ENCODE data around the gene KCNMA1. TPM values are rescaled to one million over a fixed set of nuclear protein-coding genes. Genes with fewer than 3 reads are reported as not detected.

The KCNMA1 gene
- total and polyA plus RNA-seq, 8 donors: 0.92 to 155 (median 54.3) TPM

GRCh38 chr10:77441353-77442166 is 196.0 kb downstream of the KCNMA1 start:
- intact Hi-C loops (cut with DNase I; ENCODE audit: low total_unique reads): no loop called here
- H3K9me3 ChIP-seq: no peaks in the 10 kb centered on the region
- peak overlapping the region in 2 of 5 donors; percentile 14 to 46 for H3K27ac ChIP-seq
- WGBS, 5 donors: 72 to 85% (median 79%) methylated on average over 8 of the region's 8 CpGs
- no peak overlapping the region for H3K4me3 ChIP-seq
- H3K27me3 ChIP-seq: no peaks in the 10 kb centered on the region
- TF ChIP-seq, protein P1, sequence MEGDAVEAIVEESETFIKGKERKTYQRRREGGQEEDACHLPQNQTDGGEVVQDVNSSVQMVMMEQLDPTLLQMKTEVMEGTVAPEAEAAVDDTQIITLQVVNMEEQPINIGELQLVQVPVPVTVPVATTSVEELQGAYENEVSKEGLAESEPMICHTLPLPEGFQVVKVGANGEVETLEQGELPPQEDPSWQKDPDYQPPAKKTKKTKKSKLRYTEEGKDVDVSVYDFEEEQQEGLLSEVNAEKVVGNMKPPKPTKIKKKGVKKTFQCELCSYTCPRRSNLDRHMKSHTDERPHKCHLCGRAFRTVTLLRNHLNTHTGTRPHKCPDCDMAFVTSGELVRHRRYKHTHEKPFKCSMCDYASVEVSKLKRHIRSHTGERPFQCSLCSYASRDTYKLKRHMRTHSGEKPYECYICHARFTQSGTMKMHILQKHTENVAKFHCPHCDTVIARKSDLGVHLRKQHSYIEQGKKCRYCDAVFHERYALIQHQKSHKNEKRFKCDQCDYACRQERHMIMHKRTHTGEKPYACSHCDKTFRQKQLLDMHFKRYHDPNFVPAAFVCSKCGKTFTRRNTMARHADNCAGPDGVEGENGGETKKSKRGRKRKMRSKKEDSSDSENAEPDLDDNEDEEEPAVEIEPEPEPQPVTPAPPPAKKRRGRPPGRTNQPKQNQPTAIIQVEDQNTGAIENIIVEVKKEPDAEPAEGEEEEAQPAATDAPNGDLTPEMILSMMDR (IDR thresholded peaks at IDR 0.05): no peak
- TF ChIP-seq POLR2A (IDR thresholded peaks at IDR 0.05) (no peak), POLR2AphosphoS5 (IDR thresholded peaks at IDR 0.05) (no peak), EP300 (IDR thresholded peaks at IDR 0.05) (no peak)
- no peaks in the 10 kb centered on the region for H3K36me3 ChIP-seq
- peaks cover 0 to 35% (median 7%) of the 10 kb centered on the region in 4 donors for H3K4me1 ChIP-seq
- DNase-seq: peak in 1 of 2 donors; percentile 62

DNA sequence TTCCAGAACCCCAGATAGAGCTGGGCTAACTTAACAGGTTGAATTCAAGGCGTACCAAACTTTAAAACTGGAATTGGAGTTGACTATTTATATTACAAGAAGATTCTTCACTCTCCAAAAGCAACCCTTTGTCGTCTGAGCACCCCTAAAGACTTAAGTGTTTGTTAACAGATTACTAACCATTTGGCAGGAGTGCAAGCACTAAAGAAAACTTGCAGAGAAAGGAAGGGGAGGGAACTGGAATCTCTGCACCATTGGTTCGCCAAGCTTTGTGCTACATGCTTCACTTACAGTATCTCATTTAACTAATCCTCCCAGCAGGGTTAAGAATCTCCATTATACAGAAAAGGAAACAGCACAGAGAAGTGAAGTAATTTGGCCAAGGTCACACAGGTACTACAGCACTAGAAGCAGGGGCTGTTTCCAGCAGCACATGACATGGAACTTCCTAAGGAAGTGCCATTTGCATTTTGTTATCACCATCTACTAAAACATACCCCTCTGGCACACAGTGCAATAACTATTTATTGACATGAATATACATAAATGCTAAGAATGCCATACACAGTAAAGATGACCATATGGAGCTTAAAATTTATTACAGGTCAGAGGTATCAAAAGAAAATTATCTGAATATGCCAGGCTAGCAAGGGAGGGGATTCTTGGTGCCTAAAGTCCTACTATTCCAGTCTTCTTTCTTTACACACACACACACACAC is 201.2 kb downstream of the KCNMA1 start:
- Histone ChIP-seq H3K4me3 (no peak overlapping the region), H3K9me3 (no peaks in the 10 kb centered on the region), H3K27me3 (no peaks in the 10 kb centered on the region), H3K27ac (no peak overlapping the region), H3K36me3 (no peaks in the 10 kb centered on the region), H3K4me1 (peaks cover 0 to 36% (median 4%) of the 10 kb centered on the region in 4 donors)
- TF ChIP-seq EP300 (IDR thresholded peaks at IDR 0.05) (no peak), POLR2AphosphoS5 (IDR thresholded peaks at IDR 0.05) (no peak), POLR2A (IDR thresholded peaks at IDR 0.05) (no peak)
- TF ChIP-seq, protein P1 (IDR thresholded peaks at IDR 0.05): no peak
- 50 to 62% (median 57%) methylated on average over 3 of the region's 3 CpGs for WGBS, 5 donors
- intact Hi-C loops (cut with DNase I; ENCODE audit: low total_unique reads): no loop called here
- no peak for DNase-seq

- Histone ChIP-seq H3K9me3 (no peaks in the 10 kb centered on the region), H3K27ac (no peak overlapping the region), H3K4me3 (no peak overlapping the region), H3K36me3 (no peaks in the 10 kb centered on the region), H3K4me1 (peaks cover 0 to 41% (median 5%) of the 10 kb centered on the region in 4 donors), H3K27me3 (no peaks in the 10 kb centered on the region)
- DNase-seq: no peak
- 90 to 96% (median 93%) methylated on average over 7 of the region's 7 CpGs for WGBS, 5 donors
- intact Hi-C loops (cut with DNase I; ENCODE audit: low total_unique reads): no loop called here
- TF ChIP-seq, protein P1 (IDR thresholded peaks at IDR 0.05): no peak
- TF ChIP-seq POLR2A (IDR thresholded peaks at IDR 0.05) (no peak), EP300 (IDR thresholded peaks at IDR 0.05) (no peak), POLR2AphosphoS5 (IDR thresholded peaks at IDR 0.05) (no peak)
Measured at GRCh38 chr10:77433546-77433945, 204.1 kb downstream of the KCNMA1 start.

DNA sequence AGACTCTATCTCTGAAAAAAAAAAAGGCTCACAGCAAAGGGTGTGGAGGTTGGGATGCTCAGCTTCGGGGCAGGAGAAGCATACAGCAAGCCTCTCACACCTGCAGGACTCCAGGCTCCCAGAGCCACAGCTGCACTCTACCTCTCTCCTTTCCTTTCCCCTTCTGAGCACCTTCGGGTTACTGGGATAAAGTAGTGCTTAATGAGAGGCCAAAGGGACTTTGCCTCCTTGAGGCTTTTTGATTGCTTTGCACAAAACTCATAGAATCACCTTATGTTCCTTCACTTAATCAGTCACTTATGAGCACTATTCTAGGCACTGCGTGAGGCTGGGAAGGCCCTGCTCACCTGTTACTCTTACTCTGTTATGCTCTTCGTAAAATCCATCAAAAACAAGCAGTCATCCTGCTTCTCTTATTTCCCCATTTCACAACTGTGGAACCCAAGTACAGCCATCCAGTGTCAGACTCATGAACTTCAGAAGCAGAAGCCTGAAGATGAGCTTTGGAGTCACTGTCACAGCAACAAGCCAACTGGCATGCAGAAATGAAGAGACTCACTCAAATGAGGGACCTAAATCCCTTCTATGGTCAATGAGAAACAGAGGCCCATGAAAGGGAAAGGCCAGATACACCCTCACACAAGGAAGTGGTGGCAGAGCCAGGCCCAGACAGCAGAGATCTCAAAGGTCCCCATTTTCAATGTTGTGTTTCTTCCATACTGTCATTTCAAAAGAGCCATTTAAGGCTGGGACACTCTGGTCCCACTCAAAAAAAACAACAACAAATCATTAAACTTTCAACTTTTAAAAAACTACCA is 205.4 kb downstream of the KCNMA1 start:
- Histone ChIP-seq H3K27ac (no peak overlapping the region), H3K4me3 (no peak overlapping the region), H3K27me3 (no peaks in the 10 kb centered on the region), H3K36me3 (no peaks in the 10 kb centered on the region), H3K4me1 (peaks cover 0 to 37% (median 9%) of the 10 kb centered on the region in 4 donors), H3K9me3 (no peaks in the 10 kb centered on the region)
- 81 to 86% (median 83%) methylated on average over 4 of the region's 4 CpGs for WGBS, 5 donors
- TF ChIP-seq EP300 (IDR thresholded peaks at IDR 0.05) (no peak), POLR2AphosphoS5 (IDR thresholded peaks at IDR 0.05) (no peak), POLR2A (IDR thresholded peaks at IDR 0.05) (no peak)
- TF ChIP-seq, protein P1 (IDR thresholded peaks at IDR 0.05): no peak
- DNase-seq: no peak
- intact Hi-C loops (cut with DNase I; ENCODE audit: low total_unique reads): no loop called here
